Lung (tissue), 12 donors: ENCODE results near the gene RNF166. TPM values are rescaled to one million over a fixed set of nuclear protein-coding genes. Genes with fewer than 3 reads are reported as not detected.
"Not testable (repeated sequence)": the region's sequence is repeated elsewhere in the genome, so short reads cannot be mapped to it uniquely, and the experiment has no call there.

Experiments
- ATAC-seq: fragments of 200-7000 bp; cut with Tn5 transposase; one replicate; pipeline ENCODE4 v1.9.1; 2020; ENCODE audit warnings: moderate number of reproducible peaks; ENCODE audit not compliant: insufficient read depth, low FRiP score
- DNase-seq, 3 donors: peaks; one replicate each; pipeline ENCODE4 v3.0.0-alpha.2; 2013 to 2017
- H3K27ac ChIP-seq, 2 donors: one replicate each; pipeline ENCODE4 v1.5.1; 2013; ENCODE audit warnings: mild to moderate bottlenecking in 2 of 2, moderate library complexity in 2 of 2, control low read depth in 1 of 2, inconsistent platforms in 1 of 2, low read depth in 1 of 2, low read length in 1 of 2
- H3K27me3 ChIP-seq, 3 donors: one replicate each; pipeline ENCODE4 v1.5.1; 2013; ENCODE audit warnings: low read length in 2 of 3; ENCODE audit not compliant: control insufficient read depth in 3 of 3, insufficient read depth in 3 of 3
- H3K36me3 ChIP-seq, 4 donors: one replicate each; pipeline ENCODE4 v1.5.1; 2013; ENCODE audit warnings: low read length in 4 of 4, mild to moderate bottlenecking in 1 of 4, moderate library complexity in 1 of 4; ENCODE audit not compliant: control insufficient read depth in 4 of 4, insufficient read depth in 4 of 4
- H3K4me1 ChIP-seq, 5 donors: one replicate each; pipeline ENCODE4 v1.5.1; 2013; ENCODE audit warnings: low read length in 5 of 5, mild to moderate bottlenecking in 2 of 5, moderate library complexity in 1 of 5; ENCODE audit not compliant: control insufficient read depth in 5 of 5, insufficient read depth in 5 of 5
- H3K4me3 ChIP-seq: one replicate; pipeline ENCODE4 v1.5.1; 2013; ENCODE audit warnings: mild to moderate bottlenecking, control low read depth, moderate library complexity
- H3K9ac ChIP-seq, 2 donors: one replicate each; pipeline ENCODE4 v1.5.1; 2013; ENCODE audit warnings: low read length in 2 of 2, control low read depth in 1 of 2; ENCODE audit not compliant: insufficient read depth in 1 of 2
- H3K9me3 ChIP-seq, 4 donors: one replicate each; pipeline ENCODE4 v1.5.1; 2013; ENCODE audit warnings: low read length in 3 of 4, mild to moderate bottlenecking in 1 of 4, moderate library complexity in 1 of 4; ENCODE audit not compliant: control insufficient read depth in 4 of 4, insufficient read depth in 3 of 4
- CTCF ChIP-seq: IDR thresholded peaks from 2 replicates; pipeline ENCODE4 v1.5.1; 2012; ENCODE audit warnings: mild to moderate bottlenecking; ENCODE audit errors: control extremely low read depth, extremely low read depth
- whole genome bisulfite sequencing, 2 donors: extraction: QIAGEN DNeasy Blood & Tissue Kit; methylation state at CpG; one replicate each; pipeline ENCODE4 v1.1.7; 2013; 5-methylcytosine and 5-hydroxymethylcytosine counted together
- polyA plus RNA-seq, 2 donors: library from polyadenylated mRNA; stranded (reverse); fragments of 200-250 nt; gene quantifications; one replicate each; pipeline ENCODE4 v1.2.1, GENCODE V29; 2013
- total RNA-seq, 2 donors: library from RNA; depleted of rRNA in 1 of 2; stranded (reverse); fragments of >200 nt in 1 of 2; gene quantifications; one replicate each; pipeline ENCODE4 v1.2.1, GENCODE V29; 2014 to 2021
- donor health status: control.
- donor health status: control.
- donor health status: Bipolar disorder and iron deficiency.
- donor health status: healthy.
- donor health status: DM: yes; HTN: yes; CAD: no.

The RNF166 gene
- total and polyA plus RNA-seq, 4 donors, result 15.2 to 51.6 (median 44.1) TPM

DNA sequence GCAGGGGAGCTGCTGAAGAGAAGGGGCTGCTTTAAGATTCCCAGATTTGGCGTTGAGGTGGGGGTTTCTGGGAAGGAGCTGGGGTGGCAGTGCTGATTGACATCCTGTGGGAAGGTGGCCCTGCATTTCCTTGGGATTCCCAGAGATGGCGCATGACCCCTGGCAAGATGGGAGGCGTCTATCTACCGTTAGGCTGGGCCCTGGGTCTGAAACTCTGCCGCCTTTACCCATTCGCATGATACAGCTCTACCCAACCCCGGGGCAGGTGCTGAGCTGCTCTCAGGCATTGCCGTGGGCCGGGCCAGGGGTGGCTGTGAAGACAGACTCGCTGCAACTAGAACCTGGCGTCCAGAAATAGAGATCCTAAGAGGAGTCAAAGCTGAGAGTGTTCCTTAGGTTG is 33.4 kb downstream of the RNF166 start:
- Histone ChIP-seq H3K4me1 (peaks cover 0 to 2% (median 0%) of the 10 kb centered on the region in 5 donors), H3K4me3 (no peak overlapping the region), H3K27ac (no peak overlapping the region), H3K36me3 (peaks cover 0 to 6% (median 0%) of the 10 kb centered on the region in 4 donors), H3K27me3 (no peaks in the 10 kb centered on the region), H3K9ac (no peak overlapping the region), H3K9me3 (no peaks in the 10 kb centered on the region)
- ATAC-seq (no peak), DNase-seq (no peak)
- no peak for TF ChIP-seq CTCF
- 72 to 77% methylated on average over 11 of the region's 11 CpGs for WGBS, 2 donors

DNA sequence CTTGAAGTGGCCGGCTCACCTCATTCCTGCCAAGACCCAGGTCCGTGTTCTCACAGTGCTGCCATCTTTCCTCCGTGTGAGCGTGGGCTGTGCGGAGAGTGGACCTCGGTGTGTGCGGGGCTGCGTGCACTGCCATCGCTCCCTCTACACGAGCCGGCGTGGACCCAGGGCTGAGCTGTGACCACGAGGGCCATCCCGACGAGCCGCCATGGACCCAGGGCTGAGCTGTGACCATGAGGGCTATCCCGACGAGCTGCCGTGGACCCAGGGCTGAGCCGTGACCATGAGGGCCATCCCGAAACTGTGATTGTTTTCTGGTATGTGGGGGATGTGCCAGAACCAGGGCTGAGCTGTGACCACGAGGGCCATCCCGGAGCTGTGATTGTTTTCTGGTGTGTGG is 34.4 kb downstream of the RNF166 start:
- Histone ChIP-seq H3K27me3 (no peaks in the 10 kb centered on the region), H3K27ac (no peak overlapping the region), H3K36me3 (peaks cover 0 to 6% (median 0%) of the 10 kb centered on the region in 4 donors), H3K4me1 (peaks cover 0 to under 1% (median 0%) of the 10 kb centered on the region in 5 donors), H3K4me3 (no peak overlapping the region), H3K9ac (no peak overlapping the region), H3K9me3 (no peaks in the 10 kb centered on the region)
- 92 to 95% methylated on average over 23 of the region's 23 CpGs for WGBS, 2 donors
- TF ChIP-seq CTCF, result no peak
- no peak for ATAC-seq
- no peak for DNase-seq

GRCh38 chr16:88669980-88670379 is 36.2 kb downstream of the RNF166 start:
- WGBS, 2 donors, result 92 to 93% methylated on average over 10 of the region's 10 CpGs
- H3K4me1 ChIP-seq, result peaks cover 0 to under 1% (median 0%) of the 10 kb centered on the region in 5 donors
- H3K9ac ChIP-seq, result no peak overlapping the region
- TF ChIP-seq CTCF, result no peak
- no peaks in the 10 kb centered on the region for H3K9me3 ChIP-seq
- ATAC-seq (no peak), DNase-seq (no peak)
- no peak overlapping the region for H3K4me3 ChIP-seq
- H3K27me3 ChIP-seq, result no peaks in the 10 kb centered on the region
- H3K27ac ChIP-seq, result no peak overlapping the region
- peaks cover 0 to 6% (median 0%) of the 10 kb centered on the region in 4 donors for H3K36me3 ChIP-seq

DNA sequence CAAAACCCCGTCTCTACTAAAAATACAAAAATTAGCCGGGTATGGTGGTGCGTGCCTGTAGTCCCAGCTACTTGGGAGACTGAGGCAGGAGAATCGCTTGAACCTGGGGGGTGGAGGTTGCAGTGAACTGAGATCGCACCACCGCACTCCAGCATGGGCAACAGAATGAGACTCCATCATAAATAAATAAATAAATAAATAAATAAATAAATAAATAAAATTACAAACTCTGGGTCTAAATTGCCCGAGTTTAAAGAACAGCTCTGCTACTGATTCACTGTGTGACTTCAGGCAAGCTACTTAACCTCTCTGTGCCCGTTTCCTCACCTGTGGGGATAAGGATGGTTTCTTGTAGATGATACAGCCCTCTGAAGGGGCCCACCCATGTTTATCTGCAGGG is 36.7 kb downstream of the RNF166 start:
- H3K27me3 ChIP-seq, H3K4me1 ChIP-seq, DNase-seq, H3K4me3 ChIP-seq, ATAC-seq, H3K9ac ChIP-seq, H3K36me3 ChIP-seq, H3K9me3 ChIP-seq, H3K27ac ChIP-seq: not testable (repeated sequence)
- WGBS, 2 donors, result 92 to 96% methylated on average over 8 of the region's 8 CpGs
